8988T (cell line): ENCODE results near the gene ADAM11.
"Not testable (repeated sequence)": the region's sequence is repeated elsewhere in the genome, so short reads cannot be mapped to it uniquely, and the experiment has no call there.

Source experiments
- DNase-seq: peaks from one replicate; pipeline ENCODE4 v3.0.0; 2011

Gene ADAM11

GRCh38 chr17:44798356-44798755, 39.6 kb downstream of the ADAM11 start:
- no peak for DNase-seq

- no peak for DNase-seq
These were observed 43.1 kb downstream of the ADAM11 start for GRCh38 chr17:44801880-44802279.

- no peak for DNase-seq
These were observed 45.7 kb downstream of the ADAM11 start for GRCh38 chr17:44804302-44805089.

GRCh38 chr17:44807093-44807816, 48.5 kb downstream of the ADAM11 start:
- DNase-seq: no peak

GRCh38 chr17:44807817-44808155, 49.0 kb downstream of the ADAM11 start:
- DNase-seq: no peak

GRCh38 chr17:44808156-44808555, 49.4 kb downstream of the ADAM11 start:
- DNase-seq: no peak

GRCh38 chr17:44808656-44809388, 50.0 kb downstream of the ADAM11 start:
- not testable (repeated sequence) for DNase-seq

GRCh38 chr17:44812263-44812662, 53.5 kb downstream of the ADAM11 start:
- no peak for DNase-seq

- not testable (repeated sequence) for DNase-seq
These were observed 59.7 kb downstream of the ADAM11 start for GRCh38 chr17:44818508-44818907.

GRCh38 chr17:44820631-44821212, 61.9 kb downstream of the ADAM11 start:
- DNase-seq: no peak

- DNase-seq: not testable (repeated sequence)
These were observed 66.4 kb downstream of the ADAM11 start for GRCh38 chr17:44825236-44825635.

- no peak for DNase-seq
These were observed 67.5 kb downstream of the ADAM11 start for GRCh38 chr17:44826123-44826790.

GRCh38 chr17:44827863-44828262, 69.1 kb downstream of the ADAM11 start:
- no peak for DNase-seq

GRCh38 chr17:44828919-44829522, 70.2 kb downstream of the ADAM11 start:
- DNase-seq: no peak

- DNase-seq: no peak
These were observed 71.0 kb downstream of the ADAM11 start, which contains the start of gene GJC1 for GRCh38 chr17:44829523-44830358. Gene GJC1, minus strand, starts transcription at chr17:44830287. Its CDS starts 24,470 bp downstream, at chr17:44805817.

GRCh38 chr17:44830359-44831288, 71.8 kb downstream of the ADAM11 start:
- DNase-seq: no peak

GRCh38 chr17:44831371-44831770, 72.6 kb downstream of the ADAM11 start:
- no peak for DNase-seq
